HepG2 (cell line): ENCODE data around the gene ZNF446. TPM values are rescaled to one million over a fixed set of nuclear protein-coding genes. Genes with fewer than 3 reads are reported as not detected.

Experiments
- ARID2 ChIP-seq: sonication (generic); formaldehyde crosslinking; IDR thresholded peaks from 2 replicates; pipeline ENCODE4 v1.8.1; 2022; ENCODE audit warnings: mild to moderate bottlenecking, missing genetic modification reagents, borderline replicate concordance
- CREB3 ChIP-seq: sonication (generic); formaldehyde crosslinking; IDR thresholded peaks from 2 replicates; pipeline ENCODE4 v1.5.0; 2020; ENCODE audit warnings: missing genetic modification reagents
- CSRNP2 ChIP-seq: sonication (generic); formaldehyde crosslinking; conservative IDR thresholded peaks from 2 replicates; pipeline ENCODE4 v1.8.0; 2022; ENCODE audit warnings: low read depth, missing genetic modification reagents
- ELF3 ChIP-seq: IDR thresholded peaks from 2 replicates; pipeline ENCODE4 v1.6.1; 2016; ENCODE audit warnings: missing genetic modification reagents, missing compliant biosample characterization
- HDAC2 ChIP-seq: sonication (generic); formaldehyde crosslinking; IDR thresholded peaks from 2 replicates; pipeline ENCODE4 v1.4.0; 2020; ENCODE audit warnings: missing genetic modification reagents
- HNF4G ChIP-seq, 2 experiments: sonication (generic) in 1 of 2; formaldehyde crosslinking in 1 of 2; IDR thresholded peaks; 2 replicates each; pipeline versions ENCODE4 v1.4.0 to v1.6.1; 2011 to 2020; ENCODE audit warnings: borderline replicate concordance in 2 of 2, low read depth in 2 of 2, mild to moderate bottlenecking in 2 of 2, low read length in 1 of 2, missing genetic modification reagents in 1 of 2, moderate library complexity in 1 of 2
- MAFK ChIP-seq, 2 experiments: IDR thresholded peaks in 1 of 2; conservative IDR thresholded peaks in 1 of 2; 2 replicates each; pipeline ENCODE4 v1.6.1; 2011; ENCODE audit warnings: improper control_type of control experiment in 2 of 2, low read length in 2 of 2
- MXD1 ChIP-seq: sonication (generic); formaldehyde crosslinking; IDR thresholded peaks from 2 replicates; pipeline ENCODE4 v1.4.0; 2020; ENCODE audit warnings: mild to moderate bottlenecking, missing genetic modification reagents
- MZF1 ChIP-seq: sonication (generic); formaldehyde crosslinking; IDR thresholded peaks from 2 replicates; pipeline ENCODE4 v1.8.1; 2023; ENCODE audit warnings: mild to moderate bottlenecking, missing genetic modification reagents, borderline replicate concordance
- NR1H2 ChIP-seq: sonication (generic); formaldehyde crosslinking; IDR thresholded peaks from 2 replicates; pipeline ENCODE4 v1.8.1; 2022; ENCODE audit warnings: low read depth, missing genetic modification reagents, borderline replicate concordance
- PBX2 ChIP-seq: IDR thresholded peaks from 2 replicates; pipeline ENCODE4 v1.6.1; 2016; ENCODE audit warnings: control low read depth
- SPEN ChIP-seq: sonication (generic); formaldehyde crosslinking; IDR thresholded peaks from 2 replicates; pipeline ENCODE4 v1.5.1; 2020; ENCODE audit warnings: low read depth, mild to moderate bottlenecking, missing genetic modification reagents
- ZBTB2 ChIP-seq: sonication (generic); formaldehyde crosslinking; IDR thresholded peaks from 2 replicates; pipeline ENCODE4 v1.8.0; 2022; ENCODE audit warnings: low read depth, missing genetic modification reagents
- ZBTB7A ChIP-seq: sonication (generic); formaldehyde crosslinking; IDR thresholded peaks from 2 replicates; pipeline ENCODE4 v1.8.0; 2022; ENCODE audit warnings: mild to moderate bottlenecking, missing genetic modification reagents
- ZNF280D ChIP-seq: sonication (generic); formaldehyde crosslinking; IDR thresholded peaks from 2 replicates; pipeline ENCODE4 v1.5.1; 2020; ENCODE audit warnings: mild to moderate bottlenecking, missing genetic modification reagents
- ZNF33B ChIP-seq: sonication (generic); formaldehyde crosslinking; IDR thresholded peaks from 2 replicates; pipeline ENCODE4 v1.5.1; 2020; ENCODE audit warnings: mild to moderate bottlenecking, missing genetic modification reagents
- ZNF703 ChIP-seq: sonication (generic); formaldehyde crosslinking; IDR thresholded peaks from 2 replicates; pipeline ENCODE4 v1.5.1; 2020; ENCODE audit warnings: missing genetic modification reagents, mild to moderate bottlenecking, moderate library complexity, borderline replicate concordance
- ZSCAN29 ChIP-seq: sonication (generic); formaldehyde crosslinking; conservative IDR thresholded peaks from 2 replicates; pipeline ENCODE4 v1.4.0; 2020; ENCODE audit warnings: mild to moderate bottlenecking, missing genetic modification reagents
- polyA plus RNA-seq, 8 experiments: library from polyadenylated mRNA; depleted of rRNA in 3 of 8; stranded (reverse) in 7 of 8; unstranded in 1 of 8; fragments of >200 nt; fragmentation: Illumina TruSeq in 4 of 8; extraction: Trizol in 4 of 8; gene quantifications; 2 replicates each; pipeline versions ENCODE4 v1.2.1 to v1.2.3, GENCODE V29; 2011 to 2016; ENCODE audit warnings: low read depth in 4 of 8, missing spikeins in 1 of 8, mixed read lengths in 1 of 8; ENCODE audit not compliant: insufficient read depth in 1 of 8
- total RNA-seq, 5 experiments: library from RNA; depleted of rRNA; stranded (reverse); fragments of >200 nt; fragmentation: Illumina TruSeq; extraction: Trizol; gene quantifications; 2 replicates each; pipeline ENCODE4 v1.2.3, GENCODE V29; 2016; ENCODE audit warnings: low read depth in 1 of 5

The ZNF446 gene
- total and polyA plus RNA-seq, 2 of the 13 experiments (the other 11 are each of a cell fraction or from before 2014, with no cell fraction given) = 3.0 to 3.6 TPM

GRCh38 chr19:58475714-58476497, at the start of gene ZNF446 (continued):
- TF ChIP-seq ZSCAN29 (CRISPR knock-in tag) = 0 out of 2 replicates have a peak, but pooled peaks have one; percentile 36
- TF ChIP-seq PBX2 (CRISPR knock-in tag) = no peak
- peak; percentile 42; the same call in 1 of the 2 replicates for TF ChIP-seq SPEN (CRISPR knock-in tag)
- no peak for TF ChIP-seq MZF1
- peak; percentile 39; the same call in 1 of the 2 replicates for TF ChIP-seq ELF3 (CRISPR knock-in tag)
- TF ChIP-seq ZNF33B = no peak; the same call in 1 of the 2 replicates
- peak; percentile 75; the same call in 1 of the 2 replicates for TF ChIP-seq ZBTB7A (CRISPR knock-in tag)
- TF ChIP-seq ZNF703 = no peak; the same call in 1 of the 2 replicates
- no peak for TF ChIP-seq MAFK (conservative IDR thresholded peaks at IDR 0.05 in 1 of 2, IDR thresholded peaks at IDR 0.05 in 1 of 2; ENCODE audit: low read length in 2 of 2)
- no peak for TF ChIP-seq ARID2
- TF ChIP-seq NR1H2 (CRISPR knock-in tag) = no peak
- TF ChIP-seq MXD1 = peak; percentile 33
- no peak for TF ChIP-seq CREB3 (CRISPR knock-in tag)
- 0 out of 2 replicates have a peak, but pooled peaks have one; percentile 8 for TF ChIP-seq ZNF280D
- peak; percentile 36; the same call in 1 of the 2 replicates for TF ChIP-seq HDAC2 (CRISPR knock-in tag)
- no peak for TF ChIP-seq CSRNP2 (CRISPR knock-in tag)
- peak; percentile 18; the same call in 1 of the 2 replicates for TF ChIP-seq HNF4G (IDR thresholded peaks at IDR 0.05; ENCODE audit: borderline replicate concordance, low read depth, low read length)
- peak; percentile 35; the same call in 1 of the 2 replicates for TF ChIP-seq HNF4G (CRISPR knock-in tag; IDR thresholded peaks at IDR 0.05; ENCODE audit: borderline replicate concordance, low read depth)
- no peak for TF ChIP-seq ZBTB2 (CRISPR knock-in tag)
